Astrocyte of the cerebellum (primary cell): ENCODE data around the gene DTNBP1.

Experiments
- DNase-seq: peaks from one replicate; pipeline ENCODE4 v3.0.0-alpha.2; 2011; ENCODE audit warnings: low read depth
- H3K4me3 ChIP-seq: 2 replicates; pipeline ENCODE4 v1.5.1; 2011; ENCODE audit warnings: mild to moderate bottlenecking, low read depth, low read length, moderate library complexity
- CTCF ChIP-seq: IDR thresholded peaks from 2 replicates; pipeline ENCODE4 v1.5.1; 2012; ENCODE audit warnings: low read length, low read depth, moderate library complexity, mild to moderate bottlenecking; ENCODE audit errors: missing control alignments
- in situ Hi-C: cut with HindIII; loops from 2 replicates; pipeline ENCODE4 v1.10.0; 2017; ENCODE audit warnings: low sequenced_read_pairs

The DTNBP1 gene

DNA sequence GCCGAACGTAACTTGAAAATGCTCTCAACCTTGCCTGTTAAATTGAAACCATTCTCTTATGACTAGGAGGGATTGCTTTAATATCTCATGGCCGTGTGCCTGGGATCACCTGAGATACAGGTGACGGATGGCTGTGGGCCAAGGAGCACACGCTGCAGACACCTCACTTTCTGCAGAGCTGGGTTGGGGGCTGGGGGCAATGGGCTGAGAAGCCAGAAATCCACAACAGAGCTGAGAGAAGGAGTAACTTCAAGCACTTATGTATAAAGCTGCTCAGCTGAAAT, 170.9 kb downstream of the DTNBP1 start:
- DNase-seq = no peak
- in situ Hi-C loops = no loop called here
- TF ChIP-seq CTCF = no peak
- H3K4me3 ChIP-seq = no peak overlapping the region

DNA sequence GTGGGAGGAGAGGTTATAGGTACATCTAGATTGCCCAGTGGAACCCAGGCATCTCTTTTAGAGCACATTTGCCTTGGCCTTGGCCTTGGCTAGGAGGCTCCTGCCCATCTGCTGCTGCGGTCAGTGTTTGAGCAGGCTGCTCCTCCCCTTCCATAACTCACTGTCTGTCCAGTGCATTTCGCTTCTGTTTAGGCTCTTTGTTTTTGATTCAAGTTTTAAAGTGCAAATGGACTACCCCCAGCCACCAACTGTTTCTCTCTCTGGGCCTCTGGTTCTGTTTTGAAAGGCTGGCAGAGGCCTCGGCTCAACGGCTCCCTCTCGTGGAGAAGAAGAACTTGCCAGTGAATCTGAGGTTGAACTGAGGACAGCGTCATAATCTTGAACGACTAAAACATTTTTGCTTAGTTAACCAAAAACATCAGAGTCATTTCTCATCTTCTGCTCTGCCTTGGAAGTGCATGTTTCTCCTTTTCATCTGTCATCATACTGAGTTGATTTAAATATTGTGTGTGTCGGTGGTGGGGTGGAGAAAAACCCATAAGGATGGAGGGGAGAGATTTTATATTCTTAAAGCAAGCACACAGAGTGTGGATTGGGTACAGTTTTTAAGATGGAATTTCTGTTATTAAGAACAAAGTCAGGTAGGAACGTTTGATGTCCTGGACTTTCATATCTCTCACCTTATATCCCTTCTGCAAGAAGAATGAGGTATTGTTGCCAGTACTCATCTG, 171.4 kb downstream of the DTNBP1 start:
- DNase-seq = peak; percentile 53
- TF ChIP-seq CTCF = peak; percentile 99
- in situ Hi-C loops = no loop called here
- no peak overlapping the region for H3K4me3 ChIP-seq

- no peak for DNase-seq
- H3K4me3 ChIP-seq = no peak overlapping the region
- in situ Hi-C loops = no loop called here
- no peak for TF ChIP-seq CTCF
Observed at GRCh38 chr6:15490242-15491100, 172.4 kb downstream of the DTNBP1 start.

- in situ Hi-C loops = no loop called here
- no peak overlapping the region for H3K4me3 ChIP-seq
- no peak for DNase-seq
- no peak for TF ChIP-seq CTCF
Observed at GRCh38 chr6:15489261-15489962, 173.4 kb downstream of the DTNBP1 start.

- in situ Hi-C loops = no loop called here
- no peak for TF ChIP-seq CTCF
- no peak for DNase-seq
- no peak overlapping the region for H3K4me3 ChIP-seq
Observed at GRCh38 chr6:15487262-15487661, 175.6 kb downstream of the DTNBP1 start.

DNA sequence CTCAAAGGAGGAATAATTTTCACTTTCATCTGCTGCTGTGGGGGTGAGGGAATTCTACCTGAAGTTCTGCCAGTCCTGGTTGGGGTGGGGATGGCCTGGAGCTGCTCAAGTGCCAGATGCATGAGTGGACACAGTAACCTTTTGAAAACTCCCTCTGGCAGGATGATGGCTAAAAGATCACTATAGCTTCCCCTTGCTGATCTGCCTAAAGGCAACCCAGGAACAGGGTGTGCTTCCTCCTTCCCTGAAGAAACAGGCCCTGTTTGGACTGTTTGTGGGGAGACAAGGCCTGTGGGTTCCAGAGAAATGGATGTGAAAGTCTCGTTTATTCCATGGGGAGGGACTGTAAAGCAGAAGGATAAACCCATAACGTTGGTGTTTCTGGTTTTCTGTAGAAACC, 176.9 kb downstream of the DTNBP1 start:
- H3K4me3 ChIP-seq = no peak overlapping the region
- TF ChIP-seq CTCF = no peak
- in situ Hi-C loops = no loop called here
- DNase-seq = no peak
